GM19452 (cell line): ENCODE measurements around the gene NDUFA5.
"Not testable (repeated sequence)": the region's sequence is repeated elsewhere in the genome, so short reads cannot be mapped to it uniquely, and the experiment has no call there.

Experiments
- ATAC-seq: cut with Tn5 transposase; IDR thresholded peaks from one replicate; pipeline ENCODE4 v1.9.1; 2021; ENCODE audit not compliant: unreplicated experiment

NDUFA5 gene

DNA sequence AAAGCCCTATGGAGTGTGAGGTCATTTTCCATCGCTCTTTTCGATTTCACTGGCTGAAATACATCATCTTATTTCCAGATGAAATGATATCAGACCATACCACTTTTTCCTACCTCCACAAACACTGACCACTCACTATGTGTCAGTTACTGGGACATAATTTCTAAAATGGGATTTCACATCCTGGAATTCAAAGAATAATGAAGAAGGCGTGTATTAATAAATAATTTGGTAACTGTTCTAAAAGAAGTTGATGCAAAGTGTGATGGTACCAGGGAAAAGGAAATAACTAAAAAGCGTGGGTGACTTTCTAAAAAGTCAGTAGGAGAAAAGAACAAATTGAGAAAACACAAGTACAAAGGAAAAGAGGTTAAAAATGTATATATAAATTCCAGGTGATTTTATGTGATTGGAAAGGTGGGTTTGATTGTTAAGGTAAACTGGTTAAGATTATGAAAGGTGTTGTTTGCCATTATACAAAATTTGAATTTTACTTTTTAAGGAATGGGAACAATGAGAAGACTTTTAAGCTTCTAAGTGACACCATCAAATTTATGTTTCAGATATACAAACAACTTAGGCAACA lies 764 bp upstream of the NDUFA5 start:
- no peak for ATAC-seq

GRCh38 chr7:123557016-123557397 lies 611 bp downstream of the NDUFA5 start:
- ATAC-seq: no peak

GRCh38 chr7:123555484-123555883 lies 2.1 kb downstream of the NDUFA5 start:
- no peak for ATAC-seq

DNA sequence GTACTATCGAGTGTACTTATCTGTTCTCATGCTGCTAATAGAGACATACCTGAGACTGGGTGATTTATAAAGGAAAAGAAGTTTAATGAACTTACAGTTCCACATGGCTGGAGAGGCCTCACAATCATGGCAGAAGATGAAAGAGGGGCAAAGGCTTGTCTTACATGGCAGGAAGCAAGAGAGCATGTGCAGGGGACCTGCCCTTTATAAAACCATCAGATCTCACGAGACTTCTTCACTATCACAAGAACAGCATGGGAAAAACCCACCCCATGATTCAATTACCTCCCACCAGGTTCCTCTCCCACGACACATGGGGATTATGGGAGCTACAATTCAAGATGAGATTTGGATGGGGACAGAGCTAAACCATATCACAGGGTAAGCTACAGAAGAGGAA lies 4.5 kb downstream of the NDUFA5 start:
- ATAC-seq: no peak

DNA sequence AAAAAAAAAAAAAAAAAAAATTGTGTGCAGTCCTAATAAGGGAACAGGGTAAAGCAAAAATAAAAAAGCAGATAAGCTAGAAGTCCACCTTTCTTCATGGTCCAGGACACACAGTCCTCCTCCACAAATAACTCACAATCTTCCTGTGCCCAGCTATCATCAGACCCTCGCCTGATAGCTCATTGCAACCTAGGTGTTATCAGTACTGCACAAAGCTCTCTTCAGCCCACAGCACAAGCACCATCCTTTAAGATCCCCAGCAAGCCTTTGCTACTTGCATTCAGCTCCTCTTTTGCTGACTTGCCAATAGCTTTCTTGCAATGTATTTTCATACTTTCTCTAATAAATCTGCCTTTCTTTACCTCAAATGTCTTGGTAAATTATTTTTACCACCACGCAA lies 5.0 kb downstream of the NDUFA5 start:
- no peak for ATAC-seq

- ATAC-seq: not testable (repeated sequence)
Observed at GRCh38 chr7:123552134-123552533, 5.5 kb downstream of the NDUFA5 start.

- no peak for ATAC-seq
Observed at GRCh38 chr7:123548406-123548805, 9.2 kb downstream of the NDUFA5 start.

DNA sequence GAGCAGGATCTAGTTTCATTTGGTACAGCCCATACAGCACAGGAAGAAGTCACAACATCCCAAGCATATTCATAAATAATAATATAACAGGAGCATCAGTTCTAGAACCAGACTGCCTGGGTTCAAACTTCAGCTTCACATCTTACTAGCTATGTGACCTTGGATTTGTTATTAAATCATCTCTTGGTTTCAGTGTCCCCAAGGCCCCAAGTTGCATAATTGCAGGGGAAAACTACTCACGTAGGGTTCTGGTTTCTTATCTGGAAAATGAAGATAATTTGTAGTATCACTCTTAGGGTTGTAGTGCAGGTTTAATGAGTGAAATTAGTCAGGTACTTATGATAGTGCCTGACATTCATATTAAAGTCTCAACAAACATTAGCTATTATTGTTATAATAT lies 17.7 kb downstream of the NDUFA5 start:
- no peak for ATAC-seq

DNA sequence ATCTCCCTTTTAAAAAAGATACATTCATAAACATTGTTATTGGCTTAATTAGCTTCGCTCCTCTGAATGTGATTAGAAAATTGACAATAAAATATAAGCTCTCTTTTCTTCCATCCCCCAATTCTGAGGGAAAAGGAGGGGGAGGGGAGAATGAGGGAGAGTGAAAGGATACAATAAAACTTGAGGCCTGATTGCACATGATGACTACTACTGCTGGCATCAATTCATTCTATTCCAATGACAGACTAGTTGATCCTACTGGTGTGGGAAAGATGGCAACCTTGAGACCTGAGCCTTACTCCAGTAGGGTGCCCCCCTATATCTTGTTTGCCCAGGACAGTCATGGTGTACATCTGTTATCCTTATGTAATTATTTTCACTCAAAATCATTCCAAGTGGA lies 18.7 kb downstream of the NDUFA5 start:
- ATAC-seq: no peak

- no peak for ATAC-seq
Observed at GRCh38 chr7:123538189-123538714, 19.4 kb downstream of the NDUFA5 start.

GRCh38 chr7:123537026-123537642 lies 20.5 kb downstream of the NDUFA5 start:
- no peak for ATAC-seq

DNA sequence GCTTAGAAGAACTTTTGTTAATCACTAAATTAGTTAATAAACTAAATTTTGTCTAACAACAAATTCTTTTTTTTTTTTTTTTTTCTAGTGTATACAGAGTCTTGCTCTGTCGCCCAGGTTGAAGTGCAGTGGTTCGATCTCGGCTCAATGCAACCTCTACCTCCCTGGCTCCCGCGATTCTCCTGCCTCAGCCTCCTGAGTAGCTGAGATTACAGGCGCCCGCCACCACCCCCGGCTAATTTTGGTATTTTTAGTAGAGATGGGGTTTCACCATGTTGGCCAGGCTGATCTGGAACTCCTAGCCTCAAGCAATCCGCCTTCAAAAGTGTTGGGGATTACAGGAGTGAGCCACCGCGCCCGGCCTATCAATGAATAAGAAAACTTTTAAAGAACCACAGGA lies 22.1 kb downstream of the NDUFA5 start:
- no peak for ATAC-seq

GRCh38 chr7:123534383-123535260 lies 23.0 kb downstream of the NDUFA5 start, which contains the start of gene IQUB:
TSS of gene IQUB (minus strand) at chr7:123534595. CDS start at chr7:123512340, 22,255 bp downstream.
- ATAC-seq: peak; percentile 74

DNA sequence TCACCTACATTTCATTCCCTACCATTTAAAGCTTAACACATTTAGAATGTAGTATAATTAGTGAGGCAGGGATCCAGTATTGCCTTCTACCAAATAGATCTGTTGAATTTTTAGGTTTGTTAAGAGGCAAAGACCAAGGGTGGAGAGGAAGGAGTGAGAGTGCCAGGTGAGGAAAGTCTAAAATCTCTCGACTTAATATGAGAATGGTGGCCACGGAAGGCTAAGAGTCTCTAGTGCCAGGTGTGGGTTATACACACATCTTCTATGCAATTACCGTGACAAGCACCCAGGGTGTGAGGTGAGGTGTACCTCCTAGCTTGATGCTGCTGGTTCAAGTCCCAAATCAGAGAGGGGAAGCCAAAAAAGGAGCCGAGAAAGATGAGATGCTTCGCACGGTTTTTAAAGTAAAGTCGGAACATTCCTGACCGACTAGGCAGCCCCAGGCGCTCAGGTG lies 23.7 kb downstream of the NDUFA5 start:
- ATAC-seq: peak; percentile 5

DNA sequence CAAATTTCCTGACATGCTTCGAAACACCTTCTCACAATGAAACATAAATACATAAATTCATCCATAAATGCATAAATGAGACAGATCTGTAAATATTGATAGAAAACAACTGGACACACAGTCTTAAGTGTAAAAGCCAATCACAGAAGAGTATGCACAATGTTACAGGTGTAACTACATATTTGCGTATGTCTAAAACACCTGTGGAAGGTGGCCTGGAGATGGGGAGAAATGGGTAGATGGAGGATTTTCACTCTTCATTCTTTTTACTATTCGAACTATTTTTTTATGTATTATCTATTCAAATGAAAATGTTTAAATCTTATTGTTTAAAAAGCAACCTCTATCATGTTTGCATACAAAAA lies 24.1 kb downstream of the NDUFA5 start:
- no peak for ATAC-seq

GRCh38 chr7:123532788-123533552 lies 24.6 kb downstream of the NDUFA5 start:
- not testable (repeated sequence) for ATAC-seq

DNA sequence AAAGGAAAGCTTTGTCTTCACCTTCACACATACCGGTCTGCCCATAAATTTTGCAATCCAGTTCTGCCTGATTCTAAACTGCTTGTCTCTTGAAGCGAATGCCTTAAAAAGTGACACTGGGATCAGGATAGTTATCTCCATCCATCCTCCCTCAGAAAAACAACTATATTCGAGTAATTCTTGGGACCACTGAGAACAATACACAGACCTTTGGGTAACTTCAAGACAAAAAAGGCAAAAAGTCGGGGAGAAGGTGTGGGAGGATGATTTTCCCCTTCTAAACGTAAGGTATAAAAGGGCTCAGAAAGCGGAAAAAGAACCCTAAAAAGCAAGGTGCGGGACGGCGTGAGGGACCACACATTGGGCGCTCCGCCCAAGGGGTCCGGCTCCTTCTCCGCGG lies 25.3 kb downstream of the NDUFA5 start:
- ATAC-seq: not testable (repeated sequence)

GRCh38 chr7:123530035-123530591 lies 27.5 kb downstream of the NDUFA5 start:
- not testable (repeated sequence) for ATAC-seq

DNA sequence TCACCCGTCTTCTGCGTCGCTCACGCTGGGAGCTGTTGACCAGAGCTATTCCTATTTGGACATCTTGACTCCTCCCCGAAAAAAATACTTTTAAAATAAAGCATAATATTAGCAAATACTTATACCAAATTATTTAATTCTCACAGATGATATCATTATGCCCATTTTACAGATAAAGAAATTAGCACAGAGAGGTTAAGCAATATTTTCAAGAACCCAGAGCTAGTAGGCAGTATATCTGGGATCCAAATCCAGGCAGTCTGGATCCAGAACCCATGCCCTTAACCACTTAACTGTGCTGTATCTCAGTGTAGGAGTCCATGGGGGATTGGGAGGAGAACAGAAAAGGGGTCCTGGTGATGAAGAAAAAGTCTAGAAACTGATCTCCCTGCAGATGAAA lies 29.4 kb downstream of the NDUFA5 start:
- no peak for ATAC-seq

- ATAC-seq: not testable (repeated sequence)
Observed at GRCh38 chr7:123527712-123528225, 29.8 kb downstream of the NDUFA5 start.
